Vagina (tissue), 2 donors: ENCODE results near the gene DRGX. TPM values are rescaled to one million over a fixed set of nuclear protein-coding genes. Genes with fewer than 3 reads are reported as not detected.

Experiments used
- DNase-seq, 2 donors: peaks; one replicate each; pipeline ENCODE4 v3.0.0-alpha.2; 2017; ENCODE audit errors: extremely low spot score in 2 of 2
- H3K27ac ChIP-seq: fragments of 200-600 bp; sonication (generic); one replicate; pipeline ENCODE4 v1.5.1; 2019
- H3K27me3 ChIP-seq: fragments of 200-600 bp; sonication (generic); one replicate; pipeline ENCODE4 v1.5.1; 2019
- H3K36me3 ChIP-seq, 2 donors: fragments of 200-600 bp; sonication (generic); one replicate each; pipeline ENCODE4 v1.5.1; 2017 to 2019
- H3K4me1 ChIP-seq: fragments of 200-600 bp; sonication (generic); one replicate; pipeline ENCODE4 v1.5.1; 2019
- H3K4me3 ChIP-seq, 2 donors: fragments of 200-600 bp; sonication (generic); 1 replicate in 1 of 2; 2 replicates in 1 of 2; pipeline ENCODE4 v1.5.1; 2016 to 2019
- H3K9me3 ChIP-seq: fragments of 200-600 bp; sonication (generic); one replicate; pipeline ENCODE4 v1.5.1; 2019
- CTCF ChIP-seq, 3 experiments: fragments of 450-650 bp in 2 of 3; fragments of 200-600 bp in 1 of 3; sonication (generic) in 1 of 3; IDR thresholded peaks; one replicate each; pipeline ENCODE4 v1.5.1; 2017 to 2019; ENCODE audit warnings: antibody characterized with exemption in 3 of 3, mild to moderate bottlenecking in 2 of 3, moderate library complexity in 2 of 3
- POLR2A ChIP-seq, 2 donors: fragments of 450-650 bp; IDR thresholded peaks; one replicate each; pipeline ENCODE4 v1.6.1; 2017; ENCODE audit warnings: antibody characterized with exemption in 2 of 2, mild to moderate bottlenecking in 2 of 2, moderate library complexity in 2 of 2
- POLR2AphosphoS5 ChIP-seq, 2 donors: sonication (generic); formaldehyde crosslinking; IDR thresholded peaks; one replicate each; pipeline ENCODE4 v1.9.0; 2017; ENCODE audit warnings: antibody characterized with exemption in 2 of 2, mild to moderate bottlenecking in 2 of 2, low read depth in 1 of 2; ENCODE audit not compliant: insufficient read depth in 1 of 2
- intact Hi-C: fragments of 100-400 bp; cut with DNase I; formaldehyde crosslinking; loops from one replicate; pipeline ENCODE4 v1.15.1; 2023
- total RNA-seq: library from RNA; depleted of rRNA; stranded (reverse); fragments of >200 nt; gene quantifications from one replicate; pipeline ENCODE4 v1.2.3, GENCODE V29; 2016

The DRGX gene
- total RNA-seq, 1 donor from 2014 or later: not detected

GRCh38 chr10:49354593-49354992, 41.3 kb downstream of the DRGX start:
- intact Hi-C loops: no loop called here
- Histone ChIP-seq H3K4me3 (no peak overlapping the region), H3K9me3 (no peaks in the 10 kb centered on the region), H3K27me3 (no peaks in the 10 kb centered on the region), H3K4me1 (no peaks in the 10 kb centered on the region), H3K27ac (no peak overlapping the region), H3K36me3 (no peaks in the 10 kb centered on the region)
- DNase-seq: peak; percentile 54 to 70
- TF ChIP-seq CTCF (IDR thresholded peaks at IDR 0.05) (no peak), POLR2A (IDR thresholded peaks at IDR 0.05) (no peak), POLR2AphosphoS5 (IDR thresholded peaks at IDR 0.05; ENCODE audit: insufficient read depth in 1 of 2, low read depth in 1 of 2) (no peak)

- intact Hi-C loops: no loop called here
- no peaks in the 10 kb centered on the region for H3K27me3 ChIP-seq
- no peak for TF ChIP-seq POLR2AphosphoS5 (IDR thresholded peaks at IDR 0.05; ENCODE audit: insufficient read depth in 1 of 2, low read depth in 1 of 2)
- no peak for TF ChIP-seq POLR2A (IDR thresholded peaks at IDR 0.05)
- TF ChIP-seq CTCF (IDR thresholded peaks at IDR 0.05): no peak
- no peak overlapping the region for H3K27ac ChIP-seq
- H3K4me1 ChIP-seq: no peaks in the 10 kb centered on the region
- no peak overlapping the region for H3K4me3 ChIP-seq
- H3K9me3 ChIP-seq: no peaks in the 10 kb centered on the region
- H3K36me3 ChIP-seq: no peaks in the 10 kb centered on the region
- peak; percentile 83 to 91 for DNase-seq
Observed at GRCh38 chr10:49353895-49354566, 41.9 kb downstream of the DRGX start.

GRCh38 chr10:49353026-49353894, 42.6 kb downstream of the DRGX start:
- no peaks in the 10 kb centered on the region for H3K36me3 ChIP-seq
- H3K4me1 ChIP-seq: no peaks in the 10 kb centered on the region
- no peak for TF ChIP-seq CTCF (IDR thresholded peaks at IDR 0.05)
- TF ChIP-seq POLR2AphosphoS5 (IDR thresholded peaks at IDR 0.05; ENCODE audit: insufficient read depth in 1 of 2, low read depth in 1 of 2): no peak
- no peak for TF ChIP-seq POLR2A (IDR thresholded peaks at IDR 0.05)
- no peaks in the 10 kb centered on the region for H3K9me3 ChIP-seq
- H3K27me3 ChIP-seq: no peaks in the 10 kb centered on the region
- DNase-seq: peak; percentile 34 to 70
- H3K27ac ChIP-seq: no peak overlapping the region
- no peak overlapping the region for H3K4me3 ChIP-seq
- intact Hi-C loops: no loop called here

- Histone ChIP-seq H3K4me3 (no peak overlapping the region), H3K27me3 (no peaks in the 10 kb centered on the region), H3K4me1 (no peaks in the 10 kb centered on the region), H3K27ac (no peak overlapping the region), H3K36me3 (no peaks in the 10 kb centered on the region), H3K9me3 (no peaks in the 10 kb centered on the region)
- peak; percentile 52 to 91 for DNase-seq
- intact Hi-C loops: no loop called here
- TF ChIP-seq POLR2A (IDR thresholded peaks at IDR 0.05) (no peak), POLR2AphosphoS5 (IDR thresholded peaks at IDR 0.05; ENCODE audit: insufficient read depth in 1 of 2, low read depth in 1 of 2) (no peak), CTCF (IDR thresholded peaks at IDR 0.05) (no peak)
Observed at GRCh38 chr10:49352323-49352722, 43.6 kb downstream of the DRGX start.

- intact Hi-C loops: no loop called here
- no peaks in the 10 kb centered on the region for H3K4me1 ChIP-seq
- no peaks in the 10 kb centered on the region for H3K36me3 ChIP-seq
- no peaks in the 10 kb centered on the region for H3K9me3 ChIP-seq
- H3K27me3 ChIP-seq: no peaks in the 10 kb centered on the region
- no peak overlapping the region for H3K4me3 ChIP-seq
- no peak for TF ChIP-seq POLR2A (IDR thresholded peaks at IDR 0.05)
- TF ChIP-seq CTCF (IDR thresholded peaks at IDR 0.05): no peak
- TF ChIP-seq POLR2AphosphoS5 (IDR thresholded peaks at IDR 0.05; ENCODE audit: insufficient read depth in 1 of 2, low read depth in 1 of 2): no peak
- H3K27ac ChIP-seq: no peak overlapping the region
- DNase-seq: peak in 1 of 2 donors; percentile 81
Observed at GRCh38 chr10:49351669-49352068, 44.2 kb downstream of the DRGX start.
